Thyroid gland (tissue), 4 donors: ENCODE results near the gene ING5. TPM values are rescaled to one million over a fixed set of nuclear protein-coding genes. Genes with fewer than 3 reads are reported as not detected.

ENCODE experiments used
- DNase-seq, 2 donors: peaks; one replicate each; pipeline ENCODE4 v3.0.0-alpha.2; 2019
- H3K27ac ChIP-seq, 3 donors: fragments of 200-600 bp; sonication (generic); 1 replicate in 2 of 3; 2 replicates in 1 of 3; pipeline ENCODE4 v1.5.1; 2016 to 2019; ENCODE audit warnings: mild to moderate bottlenecking in 1 of 3, moderate library complexity in 1 of 3
- H3K27me3 ChIP-seq: fragments of 200-600 bp; sonication (generic); one replicate; pipeline ENCODE4 v1.5.1; 2019
- H3K36me3 ChIP-seq, 2 donors: fragments of 200-600 bp; sonication (generic); one replicate each; pipeline ENCODE4 v1.5.1; 2016 to 2019
- H3K4me1 ChIP-seq, 2 donors: fragments of 200-600 bp; sonication (generic); one replicate each; pipeline ENCODE4 v1.5.1; 2017 to 2019
- H3K4me3 ChIP-seq, 3 donors: fragments of 200-600 bp; sonication (generic); replicated peaks in 1 of 3; 1 replicate in 2 of 3; 2 replicates in 1 of 3; pipeline ENCODE4 v1.5.1; 2016; ENCODE audit warnings: mild to moderate bottlenecking in 1 of 3
- H3K9me3 ChIP-seq: fragments of 200-600 bp; sonication (generic); one replicate; pipeline ENCODE4 v1.5.1; 2017
- CTCF ChIP-seq, 6 experiments: fragments of 200-600 bp in 3 of 6; fragments of 450-650 bp in 3 of 6; sonication (generic) in 3 of 6; IDR thresholded peaks; one replicate each; pipeline ENCODE4 v1.5.1; 2016 to 2019; ENCODE audit warnings: antibody characterized with exemption in 6 of 6, mild to moderate bottlenecking in 2 of 6, inconsistent platforms in 1 of 6, moderate library complexity in 1 of 6
- POLR2A ChIP-seq, 2 donors: fragments of 450-650 bp; IDR thresholded peaks; one replicate each; pipeline ENCODE4 v1.6.1; 2017; ENCODE audit warnings: antibody characterized with exemption in 2 of 2, mild to moderate bottlenecking in 2 of 2, moderate library complexity in 1 of 2
- WGBS, 2 donors: methylation state at CpG; one replicate each; pipeline ENCODE4 v1.1.5; 2017; 5-methylcytosine and 5-hydroxymethylcytosine counted together
- intact Hi-C: fragments of 100-400 bp; cut with DNase I; formaldehyde crosslinking; loops from one replicate; pipeline ENCODE4 v1.15.1; 2023
- total RNA-seq, 4 donors: library from RNA; depleted of rRNA; stranded (reverse); fragments of >200 nt; gene quantifications; one replicate each; pipeline ENCODE4 v1.2.3, GENCODE V29; 2016

The ING5 gene
- total RNA-seq, 4 donors from 2014 or later = 42.2 to 76.3 (median 59.9) TPM

- WGBS, 2 donors = 77 to 82% methylated on average over 3 of the region's 3 CpGs
- H3K4me3 ChIP-seq = no peak overlapping the region
- intact Hi-C loops = loop anchor here (10.0 kb wide), 1 partner anchor 139 kb away; no protein-coding TSS in a partner anchor
- no peaks in the 10 kb centered on the region for H3K36me3 ChIP-seq
- no peaks in the 10 kb centered on the region for H3K9me3 ChIP-seq
- peaks cover 12 to 24% of the 10 kb centered on the region in 2 donors for H3K4me1 ChIP-seq
- H3K27ac ChIP-seq = no peak overlapping the region
- DNase-seq = no peak
- no peaks in the 10 kb centered on the region for H3K27me3 ChIP-seq
- TF ChIP-seq POLR2A (IDR thresholded peaks at IDR 0.05) = no peak
- no peak for TF ChIP-seq CTCF (IDR thresholded peaks at IDR 0.05)
These were observed 34.3 kb downstream of the ING5 start for GRCh38 chr2:241736111-241736510.

DNA sequence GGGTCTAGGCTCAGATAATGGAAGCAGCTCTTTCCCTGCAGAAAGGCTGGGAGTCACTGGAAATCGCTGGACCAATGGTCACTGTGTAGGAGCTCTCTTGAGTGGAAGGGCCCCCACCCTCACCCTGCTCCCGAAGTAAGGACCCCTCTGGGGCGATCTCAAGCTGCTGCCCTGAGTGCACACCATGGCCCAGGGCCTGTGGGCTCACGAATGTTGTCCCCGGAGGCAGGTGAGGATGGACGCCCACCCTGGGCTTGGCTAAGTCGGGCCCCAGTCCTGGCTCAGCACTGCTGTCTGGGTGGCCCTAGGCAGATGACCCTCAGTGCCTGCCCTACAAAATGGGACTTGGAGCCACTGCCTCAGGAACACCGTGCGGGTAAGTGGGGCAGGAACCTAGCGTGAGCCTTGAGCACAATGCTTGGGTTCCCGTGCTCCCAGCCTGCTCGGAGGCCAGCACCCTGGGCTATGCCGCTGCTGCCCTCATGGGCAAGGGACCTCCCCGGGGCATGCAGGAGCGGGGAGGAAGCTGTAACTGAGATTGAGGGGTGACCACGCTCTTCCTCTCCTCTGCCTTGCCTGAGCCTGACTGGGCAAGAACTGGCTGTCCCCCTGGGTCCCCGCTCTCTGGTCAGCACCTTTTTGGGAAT is 36.3 kb downstream of the ING5 start:
- WGBS, 2 donors = 87 to 96% methylated on average over 11 to 17 of the region's 17 CpGs

DNA sequence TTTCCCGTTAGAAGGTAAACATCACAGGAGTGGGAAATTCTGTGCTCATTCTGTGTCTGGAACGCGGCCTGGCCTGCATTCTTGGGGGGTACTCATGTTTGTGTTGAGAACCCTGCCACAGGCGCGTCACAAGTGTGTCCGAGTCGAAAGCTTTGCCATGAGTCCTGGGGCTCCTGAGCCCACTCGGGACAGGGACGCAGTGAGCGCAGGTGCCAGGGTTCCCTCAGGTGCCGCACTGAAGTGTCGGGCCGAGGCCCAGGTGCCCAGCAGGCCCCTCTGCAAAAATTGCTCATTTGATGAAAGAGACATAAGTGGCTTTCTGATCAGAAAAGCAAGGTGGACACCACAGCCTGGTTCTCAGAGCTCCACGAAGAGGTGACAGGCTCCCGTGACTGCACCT is 37.3 kb downstream of the ING5 start:
- intact Hi-C loops = loop anchor here (10.0 kb wide), 1 partner anchor 136 kb away; no protein-coding TSS in a partner anchor
- no peaks in the 10 kb centered on the region for H3K27me3 ChIP-seq
- H3K4me3 ChIP-seq = no peak overlapping the region
- no peak for DNase-seq
- no peaks in the 10 kb centered on the region for H3K9me3 ChIP-seq
- TF ChIP-seq POLR2A (IDR thresholded peaks at IDR 0.05) (no peak), CTCF (IDR thresholded peaks at IDR 0.05) (no peak)
- WGBS, 2 donors = 87 to 96% methylated on average over 14 to 15 of the region's 15 CpGs
- peaks cover 4 to 7% of the 10 kb centered on the region in 2 donors for H3K36me3 ChIP-seq
- H3K4me1 ChIP-seq = peaks cover 8 to 20% of the 10 kb centered on the region in 2 donors
- no peak overlapping the region for H3K27ac ChIP-seq

More for the DNA sequence above, 36.3 kb downstream of the ING5 start:
- Histone ChIP-seq H3K4me3 (no peak overlapping the region), H3K27ac (no peak overlapping the region), H3K36me3 (no peaks in the 10 kb centered on the region), H3K27me3 (no peaks in the 10 kb centered on the region), H3K4me1 (peaks cover 12 to 24% of the 10 kb centered on the region in 2 donors), H3K9me3 (no peaks in the 10 kb centered on the region)
- intact Hi-C loops = loop anchor here (10.0 kb wide), 1 partner anchor 137 kb away; no protein-coding TSS in a partner anchor
- no peak for DNase-seq
- TF ChIP-seq CTCF (IDR thresholded peaks at IDR 0.05) (no peak), POLR2A (IDR thresholded peaks at IDR 0.05) (no peak)

- 96 to 98% methylated on average over 12 of the region's 12 CpGs for WGBS, 2 donors
- Histone ChIP-seq H3K27me3 (no peaks in the 10 kb centered on the region), H3K36me3 (peaks cover 8 to 12% of the 10 kb centered on the region in 2 donors), H3K9me3 (no peaks in the 10 kb centered on the region), H3K4me1 (peaks cover 8 to 20% of the 10 kb centered on the region in 2 donors), H3K4me3 (no peak overlapping the region), H3K27ac (no peak overlapping the region)
- intact Hi-C loops = loop anchor here (10.0 kb wide), 1 partner anchor 135 kb away; no protein-coding TSS in a partner anchor
- no peak for DNase-seq
- TF ChIP-seq POLR2A (IDR thresholded peaks at IDR 0.05) = no peak
- no peak for TF ChIP-seq CTCF (IDR thresholded peaks at IDR 0.05)
These were observed 37.8 kb downstream of the ING5 start for GRCh38 chr2:241739651-241740050.

DNA sequence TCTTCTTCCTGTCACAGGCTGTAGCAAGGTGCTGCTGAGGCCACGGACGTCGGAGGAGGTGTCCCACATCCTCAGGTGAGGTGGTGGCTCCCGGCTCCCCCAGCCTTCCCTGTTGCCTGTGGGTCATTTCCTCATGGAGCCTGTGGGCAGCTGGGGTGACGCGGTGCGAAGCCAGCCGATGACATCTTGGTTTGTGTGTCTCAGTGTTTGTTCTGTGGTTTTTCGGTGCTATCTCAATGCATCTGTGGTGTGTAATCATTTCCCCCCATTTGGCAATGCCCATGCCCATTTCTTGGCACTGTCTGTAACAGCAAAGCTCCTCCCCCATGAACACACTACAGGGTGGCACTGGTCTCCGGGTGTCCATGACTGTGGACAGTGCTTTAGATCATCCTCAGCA is 39.2 kb downstream of the ING5 start:
- H3K36me3 ChIP-seq = peaks cover 14 to 15% of the 10 kb centered on the region in 2 donors

More for the DNA sequence above, 39.2 kb downstream of the ING5 start:
- Histone ChIP-seq H3K27me3 (no peaks in the 10 kb centered on the region), H3K27ac (no peak overlapping the region), H3K4me3 (no peak overlapping the region), H3K9me3 (no peaks in the 10 kb centered on the region), H3K4me1 (peaks cover 0 to 14% of the 10 kb centered on the region in 2 donors)
- 77 to 90% methylated on average over 10 of the region's 10 CpGs for WGBS, 2 donors
- intact Hi-C loops = no loop called here
- TF ChIP-seq POLR2A (IDR thresholded peaks at IDR 0.05) (no peak), CTCF (IDR thresholded peaks at IDR 0.05) (no peak)
- no peak for DNase-seq
